NCI-H345 (cell line): Measurements from ENCODE around the gene OSBPL2.

Source experiments
- DNase-seq: peaks from one replicate; lab custom pipeline; 2025; lab: John Stamatoyannopoulos, UW

Gene OSBPL2

GRCh38 chr20:62285151-62285550 lies 46.8 kb downstream of the OSBPL2 start:
- DNase-seq, result no peak

GRCh38 chr20:62285722-62286121 lies 47.4 kb downstream of the OSBPL2 start:
- no peak for DNase-seq

- DNase-seq, result no peak
Observed at GRCh38 chr20:62286493-62287064, 48.3 kb downstream of the OSBPL2 start.

GRCh38 chr20:62287129-62287528 lies 48.8 kb downstream of the OSBPL2 start:
- no peak for DNase-seq

GRCh38 chr20:62287759-62288534 lies 49.6 kb downstream of the OSBPL2 start:
- DNase-seq, result peak; percentile 54

DNA sequence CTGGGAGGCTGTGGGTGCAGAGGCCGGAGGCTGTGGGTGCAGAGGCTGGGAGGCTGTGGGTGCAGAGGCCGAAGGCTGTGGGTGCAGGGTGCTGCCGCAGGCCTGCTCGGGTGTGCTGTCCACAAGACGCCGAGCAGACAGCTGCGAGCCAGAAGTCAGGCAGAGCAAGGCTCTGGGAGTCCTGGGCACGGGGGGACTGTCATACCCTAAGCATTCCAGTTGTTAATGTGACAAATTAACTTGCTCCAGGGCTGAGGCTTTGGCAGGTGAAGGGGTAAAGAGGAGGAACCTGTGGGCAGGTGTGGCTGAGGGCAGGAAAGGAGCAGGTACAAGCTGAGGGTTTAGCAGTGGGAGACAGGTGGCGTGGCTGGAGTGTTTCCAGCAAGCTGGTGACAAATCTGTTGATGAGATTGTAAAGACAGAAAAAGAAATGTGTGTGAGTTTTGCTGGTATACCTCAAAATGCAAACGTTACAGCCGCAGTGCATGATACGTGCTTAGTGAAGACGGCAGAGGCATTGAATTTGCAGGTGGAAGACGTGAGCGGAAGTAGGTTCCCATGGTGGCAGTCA lies 50.3 kb downstream of the OSBPL2 start:
- peak; percentile 62 for DNase-seq

- no peak for DNase-seq
Observed at GRCh38 chr20:62289131-62289530, 50.8 kb downstream of the OSBPL2 start.

GRCh38 chr20:62289898-62290297 lies 51.6 kb downstream of the OSBPL2 start:
- no peak for DNase-seq

- DNase-seq, result no peak
Observed at GRCh38 chr20:62291251-62292066, 53.1 kb downstream of the OSBPL2 start.

GRCh38 chr20:62292108-62292507 lies 53.8 kb downstream of the OSBPL2 start:
- DNase-seq, result no peak

- peak; percentile 25 for DNase-seq
Observed at GRCh38 chr20:62293111-62293784, 54.9 kb downstream of the OSBPL2 start.

GRCh38 chr20:62293946-62294345 lies 55.6 kb downstream of the OSBPL2 start:
- DNase-seq, result no peak

GRCh38 chr20:62294516-62294915 lies 56.2 kb downstream of the OSBPL2 start:
- DNase-seq, result no peak

DNA sequence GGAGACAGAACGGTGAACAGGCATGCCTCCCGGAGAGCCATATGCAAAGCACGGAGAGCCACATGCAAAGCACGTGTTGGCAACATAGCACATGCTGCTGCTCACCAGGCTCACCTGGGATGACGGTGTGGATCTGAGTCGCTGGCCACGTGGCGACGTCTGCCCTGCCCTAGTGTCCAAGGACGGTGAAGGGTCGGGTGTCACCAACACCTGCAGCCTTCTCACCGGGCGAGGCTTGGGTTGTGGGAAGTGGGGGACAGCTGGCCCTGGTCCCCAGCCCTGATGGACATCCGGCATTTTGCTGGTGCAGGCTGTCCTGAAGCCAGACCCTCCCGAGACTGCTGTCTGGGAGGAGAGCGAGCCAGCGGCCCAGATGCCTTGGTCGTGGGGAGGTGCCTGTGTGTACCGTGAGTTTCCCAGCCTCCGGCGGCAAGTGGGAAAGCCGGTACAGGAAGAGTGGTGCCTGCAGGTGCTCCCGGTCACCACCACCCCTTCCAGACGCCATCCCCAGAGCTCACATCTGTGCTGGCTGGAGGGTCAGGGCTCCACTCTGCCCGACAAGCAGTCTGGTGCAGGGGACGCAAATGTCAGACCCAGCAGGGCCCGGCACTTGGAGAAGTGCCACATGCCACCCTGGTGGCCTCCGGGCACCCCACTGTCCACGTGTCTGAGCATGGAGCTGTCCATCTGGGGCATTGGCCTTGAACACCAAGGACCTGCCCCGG lies 58.6 kb downstream of the OSBPL2 start:
- no peak for DNase-seq

GRCh38 chr20:62297449-62298227 lies 59.3 kb downstream of the OSBPL2 start:
- no peak for DNase-seq

DNA sequence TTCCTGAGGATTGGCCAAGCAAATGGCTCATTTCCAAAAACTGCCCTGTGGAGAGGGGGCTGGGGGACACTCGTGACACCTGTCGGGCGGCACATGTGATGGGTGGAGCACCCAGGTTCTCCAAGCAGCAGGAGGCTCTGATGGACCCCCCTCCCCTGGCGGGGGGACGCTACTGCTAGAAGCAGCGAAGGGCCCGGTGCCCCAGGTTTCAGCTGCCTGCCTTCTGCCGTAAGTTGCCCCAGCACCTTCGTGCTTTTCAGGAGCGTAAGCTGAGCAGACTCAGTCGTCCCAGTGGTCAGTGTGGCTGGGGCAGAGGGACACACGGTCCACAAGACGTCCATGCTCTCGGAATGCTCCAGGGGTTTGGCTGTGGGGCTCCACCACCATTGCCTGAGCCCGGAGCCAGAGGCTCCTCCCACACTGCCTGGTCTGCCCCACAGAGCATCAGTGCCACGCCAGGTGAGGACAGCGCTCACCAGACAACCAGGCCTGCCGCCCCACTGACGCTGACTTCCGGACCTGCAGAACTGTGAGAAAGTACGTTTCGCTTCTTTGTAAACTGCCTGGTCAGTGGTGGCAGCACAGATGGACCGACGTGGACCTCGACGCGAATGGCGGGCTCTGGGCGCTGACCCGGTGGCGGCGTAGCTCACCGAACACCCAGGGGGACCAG lies 60.4 kb downstream of the OSBPL2 start:
- DNase-seq, result no peak

DNA sequence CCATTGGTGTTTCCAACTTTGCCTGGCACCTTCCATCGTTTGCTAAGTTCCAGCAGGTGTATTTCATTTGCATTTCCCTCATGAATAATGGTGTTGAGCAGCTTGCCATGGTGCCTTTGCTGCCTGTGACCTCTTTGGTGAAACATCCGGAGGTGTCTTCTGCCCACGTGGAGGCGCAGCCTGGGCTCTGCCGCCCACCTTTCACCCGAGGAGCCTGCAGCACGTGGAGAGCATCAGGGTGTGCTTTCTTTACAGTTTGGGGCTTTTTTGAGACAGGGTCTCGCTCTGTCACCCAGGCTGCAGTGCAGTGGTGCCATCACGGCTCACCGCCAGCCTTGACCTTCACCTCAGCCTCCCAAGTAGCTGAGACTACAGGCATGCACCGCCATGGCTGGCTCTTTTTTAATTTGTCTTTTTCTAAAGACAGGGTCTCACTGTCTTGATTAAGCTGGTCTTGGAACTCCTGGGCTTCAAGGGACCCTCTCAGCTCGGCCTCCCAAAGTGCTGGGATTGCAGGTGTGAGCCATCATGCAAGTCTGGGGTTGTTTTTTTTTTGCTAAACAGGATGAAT lies 61.4 kb downstream of the OSBPL2 start:
- DNase-seq, result no peak

DNA sequence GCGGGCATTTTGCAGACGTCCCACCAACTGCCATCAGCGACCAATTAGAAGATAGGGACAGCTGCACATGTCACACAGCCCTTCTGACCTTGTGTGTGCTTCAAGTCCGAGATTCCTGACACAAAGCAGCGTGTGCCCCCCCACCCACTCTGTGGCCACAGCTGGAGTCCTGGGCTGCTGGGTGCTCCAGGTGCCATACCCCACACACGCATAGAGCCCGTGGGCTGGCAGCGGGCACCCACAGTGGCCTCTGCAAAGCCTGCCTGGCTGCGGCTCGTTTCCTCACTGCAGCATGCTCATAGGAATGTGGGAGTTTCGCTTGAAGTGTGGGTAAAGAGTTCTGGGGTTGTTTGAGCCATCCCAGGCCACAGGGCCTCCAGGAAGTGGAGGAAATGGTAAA lies 62.0 kb downstream of the OSBPL2 start:
- DNase-seq, result no peak

- peak; percentile 33 for DNase-seq
Observed at GRCh38 chr20:62301111-62301668, 62.9 kb downstream of the OSBPL2 start.
